ENCODE measurements around the gene LRMDA.
"Not testable (repeated sequence)": the region's sequence is repeated elsewhere in the genome, so short reads cannot be mapped to it uniquely, and the experiment has no call there.

GRCh38 chr10:75521194-75521829 is 89.9 kb downstream of the LRMDA start:
- not testable (repeated sequence) for TF ChIP-seq CTCF, POLR2A (IDR thresholded peaks at IDR 0.05)
